ENCODE measurements around the gene CREM.

GRCh38 chr10:35165811-35166210 is 39.2 kb downstream of the CREM start:
- no peak for TF ChIP-seq CTCF (IDR thresholded peaks at IDR 0.05)
- no peak for TF ChIP-seq EP300 (IDR thresholded peaks at IDR 0.05)
